ENCODE measurements around the gene MEX3D. TPM values are rescaled to one million over a fixed set of nuclear protein-coding genes. Genes with fewer than 3 reads are reported as not detected.

MEX3D gene
- total RNA-seq, 1 donor from 2014 or later: 21.4 TPM

DNA sequence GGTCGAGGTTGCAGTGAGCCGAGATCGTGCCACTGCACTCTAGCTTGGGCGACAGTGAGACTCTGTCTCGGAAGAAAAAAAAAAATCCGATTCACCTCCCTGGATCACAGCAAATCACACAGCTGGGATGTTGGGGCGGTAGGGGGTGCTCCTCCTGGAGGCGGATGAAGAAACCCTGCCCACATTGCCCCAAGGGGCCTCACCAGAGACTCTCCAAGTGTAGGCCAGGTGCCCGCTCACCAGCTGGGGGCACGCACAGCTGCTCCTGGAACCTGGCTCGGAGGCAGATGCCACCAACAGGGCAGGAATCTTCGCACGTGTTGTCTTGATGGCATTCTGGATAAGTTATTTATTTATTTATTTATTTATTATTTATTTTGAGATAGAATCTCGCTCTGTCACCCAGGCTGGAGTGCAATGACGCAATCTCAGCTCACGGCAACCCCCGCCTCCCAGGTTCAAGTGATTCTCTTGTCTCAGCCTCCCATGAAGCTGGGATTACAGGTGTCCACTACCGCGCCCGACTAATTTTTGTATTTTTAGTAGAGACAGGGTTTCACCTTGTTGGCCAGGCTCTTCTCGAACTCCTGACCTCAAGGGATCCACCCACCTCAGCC, 34.1 kb upstream of the MEX3D start:
- Histone ChIP-seq H3K27ac (no peak overlapping the region), H3K4me1 (peaks cover 40% of the 10 kb centered on the region), H3K4me3 (no peak overlapping the region), H3K9me3 (no peaks in the 10 kb centered on the region), H3K27me3 (no peaks in the 10 kb centered on the region), H3K36me3 (peaks cover 0 to 34% of the 10 kb centered on the region in 2 donors)
- TF ChIP-seq POLR2A (IDR thresholded peaks at IDR 0.05) (no peak), POLR2AphosphoS5 (IDR thresholded peaks at IDR 0.05; ENCODE audit: insufficient read depth in 1 of 2, low read depth in 1 of 2) (no peak)
- TF ChIP-seq, protein P1, sequence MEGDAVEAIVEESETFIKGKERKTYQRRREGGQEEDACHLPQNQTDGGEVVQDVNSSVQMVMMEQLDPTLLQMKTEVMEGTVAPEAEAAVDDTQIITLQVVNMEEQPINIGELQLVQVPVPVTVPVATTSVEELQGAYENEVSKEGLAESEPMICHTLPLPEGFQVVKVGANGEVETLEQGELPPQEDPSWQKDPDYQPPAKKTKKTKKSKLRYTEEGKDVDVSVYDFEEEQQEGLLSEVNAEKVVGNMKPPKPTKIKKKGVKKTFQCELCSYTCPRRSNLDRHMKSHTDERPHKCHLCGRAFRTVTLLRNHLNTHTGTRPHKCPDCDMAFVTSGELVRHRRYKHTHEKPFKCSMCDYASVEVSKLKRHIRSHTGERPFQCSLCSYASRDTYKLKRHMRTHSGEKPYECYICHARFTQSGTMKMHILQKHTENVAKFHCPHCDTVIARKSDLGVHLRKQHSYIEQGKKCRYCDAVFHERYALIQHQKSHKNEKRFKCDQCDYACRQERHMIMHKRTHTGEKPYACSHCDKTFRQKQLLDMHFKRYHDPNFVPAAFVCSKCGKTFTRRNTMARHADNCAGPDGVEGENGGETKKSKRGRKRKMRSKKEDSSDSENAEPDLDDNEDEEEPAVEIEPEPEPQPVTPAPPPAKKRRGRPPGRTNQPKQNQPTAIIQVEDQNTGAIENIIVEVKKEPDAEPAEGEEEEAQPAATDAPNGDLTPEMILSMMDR (IDR thresholded peaks at IDR 0.05): no peak
- no peak for DNase-seq (ENCODE audit: extremely low spot score in 2 of 2)
- intact Hi-C loops (cut with DNase I): no loop called here

DNA sequence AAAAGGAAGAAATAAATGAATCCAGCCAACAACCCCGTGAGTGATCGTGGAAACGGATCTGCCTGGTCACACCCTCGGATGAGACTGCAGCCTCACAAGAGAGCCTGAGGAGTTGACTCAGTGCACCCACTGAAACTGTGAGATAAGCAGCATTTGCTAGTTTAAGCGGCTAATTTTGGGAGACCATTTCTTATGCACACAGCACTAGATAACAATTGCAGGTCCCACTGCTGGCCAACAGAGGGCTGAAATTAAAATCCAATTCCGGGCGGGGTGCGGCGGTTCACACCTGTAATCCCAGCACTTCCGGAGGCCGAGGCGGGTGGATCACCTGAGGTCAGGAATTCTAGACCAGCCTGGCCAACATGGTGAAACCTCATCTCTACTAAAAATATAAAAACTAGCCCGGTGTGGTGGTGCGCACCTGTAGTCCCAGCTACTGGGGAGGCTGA, 33.5 kb upstream of the MEX3D start:
- H3K27ac ChIP-seq: no peak overlapping the region
- no peak overlapping the region for H3K4me3 ChIP-seq
- no peaks in the 10 kb centered on the region for H3K9me3 ChIP-seq
- no peaks in the 10 kb centered on the region for H3K27me3 ChIP-seq
- intact Hi-C loops (cut with DNase I): no loop called here
- peaks cover 0 to 40% of the 10 kb centered on the region in 2 donors for H3K36me3 ChIP-seq
- H3K4me1 ChIP-seq: peaks cover 39% of the 10 kb centered on the region
- DNase-seq (ENCODE audit: extremely low spot score in 2 of 2): no peak
- no peak for TF ChIP-seq POLR2AphosphoS5 (IDR thresholded peaks at IDR 0.05; ENCODE audit: insufficient read depth in 1 of 2, low read depth in 1 of 2)
- TF ChIP-seq POLR2A (IDR thresholded peaks at IDR 0.05): no peak
- TF ChIP-seq, protein P1 (IDR thresholded peaks at IDR 0.05): no peak

DNA sequence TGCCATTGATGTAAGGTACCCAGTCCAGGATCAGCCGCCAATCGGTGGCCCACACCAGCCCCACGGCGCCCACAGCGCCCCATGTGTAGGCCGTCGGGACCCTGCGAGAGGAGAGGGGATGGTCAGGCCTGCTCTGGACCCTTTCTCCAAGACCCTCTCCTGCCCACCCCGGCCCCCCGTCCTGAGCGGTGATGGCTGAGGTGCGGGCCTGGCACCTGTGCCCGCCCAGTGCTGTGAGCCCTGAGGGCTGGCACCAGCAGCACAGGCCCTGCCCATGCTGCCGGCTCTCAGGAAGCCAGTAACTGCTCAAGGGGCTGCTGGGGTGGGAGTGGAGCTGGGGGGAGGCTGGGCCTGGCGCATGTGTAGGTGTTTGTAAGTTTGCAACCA, 31.3 kb upstream of the MEX3D start:
- peaks cover 0 to 49% of the 10 kb centered on the region in 2 donors for H3K36me3 ChIP-seq

DNA sequence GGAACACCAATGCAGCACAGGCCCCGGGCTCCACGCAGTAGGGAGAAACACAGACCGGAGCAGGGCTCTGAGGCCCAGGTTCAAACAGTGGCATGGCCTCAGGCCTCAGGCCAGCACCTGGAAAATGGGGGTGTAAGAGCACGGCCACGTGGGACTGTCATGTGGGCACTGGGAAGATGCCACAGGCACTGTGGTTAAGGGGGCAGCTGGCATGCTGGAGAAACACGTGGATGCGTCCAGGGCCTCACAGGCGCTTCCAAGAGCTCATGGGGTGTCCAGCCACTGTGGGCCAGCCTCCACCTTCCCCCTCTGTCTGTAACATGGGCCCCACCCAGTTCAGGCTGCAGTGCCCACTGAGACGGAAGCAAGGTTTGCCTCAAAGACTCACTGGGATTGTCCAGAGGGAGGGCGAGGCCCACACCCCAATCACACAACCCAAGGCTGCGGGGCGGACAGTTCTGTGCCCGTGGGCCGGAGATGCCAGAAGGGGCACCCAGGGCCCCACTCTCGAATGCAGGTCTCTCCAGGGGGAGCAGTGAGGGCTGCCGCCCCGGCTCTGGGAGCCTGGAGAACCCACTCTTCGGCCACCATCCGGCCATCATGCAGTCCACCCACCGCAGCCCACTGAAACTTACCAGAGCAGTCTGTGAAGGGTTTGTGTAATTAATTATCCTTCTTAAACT, 30.8 kb upstream of the MEX3D start:
- no peak for DNase-seq (ENCODE audit: extremely low spot score in 2 of 2)
- Histone ChIP-seq H3K4me1 (peaks cover 21% of the 10 kb centered on the region), H3K27ac (no peak overlapping the region), H3K36me3 (peaks cover 0 to 49% of the 10 kb centered on the region in 2 donors), H3K27me3 (no peaks in the 10 kb centered on the region), H3K9me3 (no peaks in the 10 kb centered on the region), H3K4me3 (no peak overlapping the region)
- TF ChIP-seq POLR2A (IDR thresholded peaks at IDR 0.05) (no peak), POLR2AphosphoS5 (IDR thresholded peaks at IDR 0.05; ENCODE audit: insufficient read depth in 1 of 2, low read depth in 1 of 2) (no peak)
- TF ChIP-seq, protein P1 (IDR thresholded peaks at IDR 0.05): no peak
- intact Hi-C loops (cut with DNase I): no loop called here

More for the DNA sequence above, 31.3 kb upstream of the MEX3D start:
- Histone ChIP-seq H3K9me3 (no peaks in the 10 kb centered on the region), H3K27ac (no peak overlapping the region), H3K27me3 (no peaks in the 10 kb centered on the region), H3K4me1 (peaks cover 26% of the 10 kb centered on the region), H3K4me3 (no peak overlapping the region)
- TF ChIP-seq POLR2AphosphoS5 (IDR thresholded peaks at IDR 0.05; ENCODE audit: insufficient read depth in 1 of 2, low read depth in 1 of 2) (no peak), POLR2A (IDR thresholded peaks at IDR 0.05) (no peak)
- TF ChIP-seq, protein P1 (IDR thresholded peaks at IDR 0.05): no peak
- intact Hi-C loops (cut with DNase I): no loop called here
- DNase-seq (ENCODE audit: extremely low spot score in 2 of 2): no peak

DNA sequence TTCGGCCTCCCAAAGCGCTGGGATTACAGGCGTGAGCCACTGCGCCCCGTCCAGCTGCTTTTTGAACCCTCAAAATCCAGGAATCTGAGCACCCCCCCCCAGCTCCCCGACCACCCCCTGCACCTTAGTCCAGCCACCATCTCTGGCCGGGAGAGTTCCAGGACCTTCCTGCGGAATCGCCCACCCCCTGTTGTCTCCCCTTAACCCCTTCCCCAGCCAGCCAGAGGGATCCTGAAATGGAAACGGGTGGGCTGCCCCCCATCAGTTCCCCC, 25.3 kb upstream of the MEX3D start:
- Histone ChIP-seq H3K9me3 (no peaks in the 10 kb centered on the region), H3K27me3 (no peaks in the 10 kb centered on the region), H3K27ac (peak overlapping the region; percentile 78), H3K4me3 (peak overlapping the region; percentile 63 to 90), H3K4me1 (peaks cover 34% of the 10 kb centered on the region), H3K36me3 (peaks cover 0 to 26% of the 10 kb centered on the region in 2 donors)
- TF ChIP-seq, protein P1 (IDR thresholded peaks at IDR 0.05): no peak
- TF ChIP-seq POLR2AphosphoS5 (IDR thresholded peaks at IDR 0.05; ENCODE audit: insufficient read depth in 1 of 2, low read depth in 1 of 2) (no peak), POLR2A (IDR thresholded peaks at IDR 0.05) (no peak)
- DNase-seq (ENCODE audit: extremely low spot score in 2 of 2): no peak
- intact Hi-C loops (cut with DNase I): no loop called here

Data from vagina (tissue), 2 donors.